ENCODE results near the gene MAP3K14. TPM values are rescaled to one million over a fixed set of nuclear protein-coding genes. Genes with fewer than 3 reads are reported as not detected.
A peak's percentile ranks its signal among the peaks of the same experiment; 100 is the strongest.

MAP3K14 gene
- polyA plus RNA-seq, 1 of the 3 experiments (the other 2 are of a cell fraction) = 11.9 TPM

DNA sequence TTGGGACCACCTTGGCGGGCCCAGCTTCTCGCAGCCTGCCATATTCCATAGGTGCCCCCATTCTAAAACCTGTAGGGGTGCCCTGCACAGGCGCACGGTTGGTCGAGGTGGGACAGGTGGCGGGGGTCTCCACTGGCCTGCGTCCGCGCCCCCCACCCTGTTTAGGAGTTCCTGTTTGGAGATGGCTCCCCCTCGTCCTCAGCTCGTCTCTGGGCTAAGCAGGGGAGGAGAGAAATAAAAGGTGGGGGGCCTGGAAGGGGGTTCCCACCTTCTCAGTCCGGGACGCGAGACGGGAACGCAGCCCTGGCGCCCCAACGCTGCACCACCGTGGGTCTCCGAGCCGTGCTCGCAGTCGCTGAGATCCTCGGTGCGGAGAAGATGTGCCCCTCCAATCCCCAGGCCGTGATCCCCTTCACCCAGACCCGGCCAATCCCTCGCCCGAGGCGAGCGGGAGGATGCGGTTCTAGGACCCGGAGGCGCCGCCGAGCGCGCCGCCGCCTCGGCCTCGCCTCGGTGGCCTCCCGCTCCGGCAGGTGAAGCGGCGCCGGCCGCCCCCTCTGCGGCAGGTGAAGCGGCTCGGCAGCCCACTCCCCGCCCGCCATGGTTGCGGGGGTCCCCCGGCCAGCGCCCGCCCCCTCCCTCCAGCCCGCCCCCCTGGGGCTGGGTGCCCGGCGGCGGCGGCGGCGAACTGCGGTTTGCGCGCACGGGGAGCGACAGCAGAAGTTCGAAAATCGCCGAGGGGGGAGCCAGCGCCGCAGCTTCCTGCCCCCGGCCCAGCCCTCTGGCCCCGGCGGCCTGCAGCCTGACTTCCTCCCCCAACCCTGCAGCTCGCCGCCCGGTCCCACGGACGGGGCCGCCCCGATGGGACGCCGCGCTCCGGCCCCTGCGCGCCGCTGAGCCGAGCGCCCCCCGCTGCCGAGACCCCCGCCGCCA, 95.5 kb downstream of the MAP3K14 start, which contains the start of gene FMNL1:
Gene FMNL1, plus strand, starts transcription at position 805 of the 933 bp plus-strand sequence. CDS start 240 bp downstream, outside the sequence.
- H3K4me2 ChIP-seq = peak within 1 kb of the TSS; percentile 67
- no peaks in the 10 kb centered on the region for H3K36me3 ChIP-seq (replicated peaks in 1 of 2; ENCODE audit: control insufficient read depth in 1 of 2, insufficient read depth in 2 of 2, low read length in 1 of 2)
- no peaks in the 10 kb centered on the region for H3K79me2 ChIP-seq (ENCODE audit: insufficient read depth)
- H3K9me2 ChIP-seq = no peaks in the 10 kb centered on the region
- ChIA-PET CTCF (interaction anchor here (1.0 to 16.2 kb wide), 7 partner anchors 10 to 207 kb away, joined by 3 to 260 read pairs (median 47); partner anchors contain the start of gene ACBD4), POLR2A (interaction anchor here (1.1 kb wide), 1 partner anchor 73 kb away, joined by 3 read pairs; the partner anchor contains the start of gene HEXIM1)
- TF ChIP-seq, protein P1, sequence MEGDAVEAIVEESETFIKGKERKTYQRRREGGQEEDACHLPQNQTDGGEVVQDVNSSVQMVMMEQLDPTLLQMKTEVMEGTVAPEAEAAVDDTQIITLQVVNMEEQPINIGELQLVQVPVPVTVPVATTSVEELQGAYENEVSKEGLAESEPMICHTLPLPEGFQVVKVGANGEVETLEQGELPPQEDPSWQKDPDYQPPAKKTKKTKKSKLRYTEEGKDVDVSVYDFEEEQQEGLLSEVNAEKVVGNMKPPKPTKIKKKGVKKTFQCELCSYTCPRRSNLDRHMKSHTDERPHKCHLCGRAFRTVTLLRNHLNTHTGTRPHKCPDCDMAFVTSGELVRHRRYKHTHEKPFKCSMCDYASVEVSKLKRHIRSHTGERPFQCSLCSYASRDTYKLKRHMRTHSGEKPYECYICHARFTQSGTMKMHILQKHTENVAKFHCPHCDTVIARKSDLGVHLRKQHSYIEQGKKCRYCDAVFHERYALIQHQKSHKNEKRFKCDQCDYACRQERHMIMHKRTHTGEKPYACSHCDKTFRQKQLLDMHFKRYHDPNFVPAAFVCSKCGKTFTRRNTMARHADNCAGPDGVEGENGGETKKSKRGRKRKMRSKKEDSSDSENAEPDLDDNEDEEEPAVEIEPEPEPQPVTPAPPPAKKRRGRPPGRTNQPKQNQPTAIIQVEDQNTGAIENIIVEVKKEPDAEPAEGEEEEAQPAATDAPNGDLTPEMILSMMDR (IDR thresholded peaks at IDR 0.05) = no peak
- TF ChIP-seq, protein P2, sequence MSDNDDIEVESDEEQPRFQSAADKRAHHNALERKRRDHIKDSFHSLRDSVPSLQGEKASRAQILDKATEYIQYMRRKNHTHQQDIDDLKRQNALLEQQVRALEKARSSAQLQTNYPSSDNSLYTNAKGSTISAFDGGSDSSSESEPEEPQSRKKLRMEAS (IDR thresholded peaks at IDR 0.05; ENCODE audit: low read depth) = no peak
- TF ChIP-seq EP300 (IDR thresholded peaks at IDR 0.05; ENCODE audit: borderline replicate concordance in 1 of 2, low read depth in 1 of 2, low read length in 1 of 2) = no peak
- TF ChIP-seq JUND (IDR thresholded peaks at IDR 0.05) = no peak
- TF ChIP-seq, protein P3, sequence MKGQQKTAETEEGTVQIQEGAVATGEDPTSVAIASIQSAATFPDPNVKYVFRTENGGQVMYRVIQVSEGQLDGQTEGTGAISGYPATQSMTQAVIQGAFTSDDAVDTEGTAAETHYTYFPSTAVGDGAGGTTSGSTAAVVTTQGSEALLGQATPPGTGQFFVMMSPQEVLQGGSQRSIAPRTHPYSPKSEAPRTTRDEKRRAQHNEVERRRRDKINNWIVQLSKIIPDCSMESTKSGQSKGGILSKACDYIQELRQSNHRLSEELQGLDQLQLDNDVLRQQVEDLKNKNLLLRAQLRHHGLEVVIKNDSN (IDR thresholded peaks at IDR 0.05; ENCODE audit: borderline replicate concordance, low read depth) = no peak
- TF ChIP-seq, protein P4, sequence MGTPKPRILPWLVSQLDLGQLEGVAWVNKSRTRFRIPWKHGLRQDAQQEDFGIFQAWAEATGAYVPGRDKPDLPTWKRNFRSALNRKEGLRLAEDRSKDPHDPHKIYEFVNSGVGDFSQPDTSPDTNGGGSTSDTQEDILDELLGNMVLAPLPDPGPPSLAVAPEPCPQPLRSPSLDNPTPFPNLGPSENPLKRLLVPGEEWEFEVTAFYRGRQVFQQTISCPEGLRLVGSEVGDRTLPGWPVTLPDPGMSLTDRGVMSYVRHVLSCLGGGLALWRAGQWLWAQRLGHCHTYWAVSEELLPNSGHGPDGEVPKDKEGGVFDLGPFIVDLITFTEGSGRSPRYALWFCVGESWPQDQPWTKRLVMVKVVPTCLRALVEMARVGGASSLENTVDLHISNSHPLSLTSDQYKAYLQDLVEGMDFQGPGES (IDR thresholded peaks at IDR 0.05; ENCODE audit: low read depth, low read length) = no peak
- TF ChIP-seq GABPA (IDR thresholded peaks at IDR 0.05; ENCODE audit: low read depth) = no peak
- TF ChIP-seq YY1 (IDR thresholded peaks at IDR 0.05; ENCODE audit: low read depth) = no peak
- TF ChIP-seq RAD21 (IDR thresholded peaks at IDR 0.05; ENCODE audit: low read length) = no peak
- no peak for TF ChIP-seq POLR2AphosphoS5 (IDR thresholded peaks at IDR 0.05; ENCODE audit: low read depth, low read length)
- no peak for TF ChIP-seq FOXJ3 (CRISPR knock-in tag; IDR thresholded peaks at IDR 0.05)
- no peak for TF ChIP-seq RCOR1 (IDR thresholded peaks at IDR 0.05; ENCODE audit: low read length)
- no peak for TF ChIP-seq FOSL2 (IDR thresholded peaks at IDR 0.05; ENCODE audit: borderline replicate concordance, low read depth)
- no peak for TF ChIP-seq RFX5 (IDR thresholded peaks at IDR 0.05; ENCODE audit: low read length)
- no peak for TF ChIP-seq NRF1 (IDR thresholded peaks at IDR 0.05; ENCODE audit: low read depth, low read length)
- no peak for TF ChIP-seq SIN3A (IDR thresholded peaks at IDR 0.05; ENCODE audit: borderline replicate concordance, low read depth, low read length)
- TF ChIP-seq, protein P5, sequence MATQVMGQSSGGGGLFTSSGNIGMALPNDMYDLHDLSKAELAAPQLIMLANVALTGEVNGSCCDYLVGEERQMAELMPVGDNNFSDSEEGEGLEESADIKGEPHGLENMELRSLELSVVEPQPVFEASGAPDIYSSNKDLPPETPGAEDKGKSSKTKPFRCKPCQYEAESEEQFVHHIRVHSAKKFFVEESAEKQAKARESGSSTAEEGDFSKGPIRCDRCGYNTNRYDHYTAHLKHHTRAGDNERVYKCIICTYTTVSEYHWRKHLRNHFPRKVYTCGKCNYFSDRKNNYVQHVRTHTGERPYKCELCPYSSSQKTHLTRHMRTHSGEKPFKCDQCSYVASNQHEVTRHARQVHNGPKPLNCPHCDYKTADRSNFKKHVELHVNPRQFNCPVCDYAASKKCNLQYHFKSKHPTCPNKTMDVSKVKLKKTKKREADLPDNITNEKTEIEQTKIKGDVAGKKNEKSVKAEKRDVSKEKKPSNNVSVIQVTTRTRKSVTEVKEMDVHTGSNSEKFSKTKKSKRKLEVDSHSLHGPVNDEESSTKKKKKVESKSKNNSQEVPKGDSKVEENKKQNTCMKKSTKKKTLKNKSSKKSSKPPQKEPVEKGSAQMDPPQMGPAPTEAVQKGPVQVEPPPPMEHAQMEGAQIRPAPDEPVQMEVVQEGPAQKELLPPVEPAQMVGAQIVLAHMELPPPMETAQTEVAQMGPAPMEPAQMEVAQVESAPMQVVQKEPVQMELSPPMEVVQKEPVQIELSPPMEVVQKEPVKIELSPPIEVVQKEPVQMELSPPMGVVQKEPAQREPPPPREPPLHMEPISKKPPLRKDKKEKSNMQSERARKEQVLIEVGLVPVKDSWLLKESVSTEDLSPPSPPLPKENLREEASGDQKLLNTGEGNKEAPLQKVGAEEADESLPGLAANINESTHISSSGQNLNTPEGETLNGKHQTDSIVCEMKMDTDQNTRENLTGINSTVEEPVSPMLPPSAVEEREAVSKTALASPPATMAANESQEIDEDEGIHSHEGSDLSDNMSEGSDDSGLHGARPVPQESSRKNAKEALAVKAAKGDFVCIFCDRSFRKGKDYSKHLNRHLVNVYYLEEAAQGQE (IDR thresholded peaks at IDR 0.05; ENCODE audit: low read depth, low read length) = no peak
- no peak for TF ChIP-seq ELF1 (IDR thresholded peaks at IDR 0.05)
- TF ChIP-seq TEAD4 (IDR thresholded peaks at IDR 0.05; ENCODE audit: borderline replicate concordance, insufficient read depth) = no peak
- no peak for TF ChIP-seq MXI1 (IDR thresholded peaks at IDR 0.05; ENCODE audit: low read depth, low read length)
- 21% methylated on average over 40 of the region's 98 CpGs for WGBS (ENCODE audit: low lambda C conversion rate)
- H3K27me3 ChIP-seq (ENCODE audit: insufficient read depth) = no peaks in the 10 kb centered on the region
- H3K4me1 ChIP-seq (ENCODE audit: control insufficient read depth in 1 of 2, insufficient read depth in 2 of 2, low read depth in 1 of 2, low read length in 1 of 2) = peaks cover 0 to 33% of the 10 kb centered on the region in 2 experiments; a peak in 1 of 4 replicates
- peak within 1 kb of the TSS; percentile 54 to 56 for H3K4me3 ChIP-seq (ENCODE audit: low read depth in 2 of 2, low read length in 1 of 2)
- no peaks in the 10 kb centered on the region for H4K20me1 ChIP-seq (ENCODE audit: insufficient read depth)
- no peaks in the 10 kb centered on the region for H3K9me3 ChIP-seq
- H3K9ac ChIP-seq = 0 out of 2 replicates have a peak within 1 kb of the TSS, but pooled peaks have one; percentile 11
- no peak within 1 kb of the TSS for H3K27ac ChIP-seq (ENCODE audit: low read depth in 2 of 2, low read length in 1 of 2)
- H3F3A ChIP-seq (replicated peaks; ENCODE audit: insufficient read depth) = peaks cover 14% of the 10 kb centered on the region
- peak within 1 kb of the TSS; percentile 76; the same call in 1 of the 2 replicates for H2AFZ ChIP-seq (ENCODE audit: low read depth)
- DNase-seq = peak; percentile 71

Measured in SK-N-SH (cell line).